ENCODE data around the gene EIF4G1.

Gene EIF4G1

GRCh38 chr3:184360929-184361531 lies 46.6 kb downstream of the EIF4G1 start:
- in situ Hi-C loops (cut with MboI; ENCODE audit: low sequenced_read_pairs): loop anchor here (25.0 kb wide), 1 partner anchor 426 kb away; no protein-coding TSS in a partner anchor

- in situ Hi-C loops (cut with MboI; ENCODE audit: low sequenced_read_pairs): loop anchor here (25.0 kb wide), 1 partner anchor 426 kb away; no protein-coding TSS in a partner anchor
Measured at GRCh38 chr3:184361532-184361931, 47.1 kb downstream of the EIF4G1 start, which contains the start of the genes CLCN2 and POLR2H. Gene CLCN2 (minus strand): TSS chr3:184361605. CDS start chr3:184361479, 126 bp downstream. Gene POLR2H (plus strand): TSS chr3:184361710. CDS start chr3:184363493, 1,783 bp downstream.

- in situ Hi-C loops (cut with MboI; ENCODE audit: low sequenced_read_pairs): loop anchor here (25.0 kb wide), 1 partner anchor 425 kb away; no protein-coding TSS in a partner anchor
Measured at GRCh38 chr3:184361932-184362667, 47.7 kb downstream of the EIF4G1 start.

GRCh38 chr3:184362668-184363546 lies 48.5 kb downstream of the EIF4G1 start:
- in situ Hi-C loops (cut with MboI; ENCODE audit: low sequenced_read_pairs): loop anchor here (25.0 kb wide), 1 partner anchor 424 kb away; no protein-coding TSS in a partner anchor

- in situ Hi-C loops (cut with MboI; ENCODE audit: low sequenced_read_pairs): loop anchor here (25.0 kb wide), 1 partner anchor 421 kb away; no protein-coding TSS in a partner anchor
Measured at GRCh38 chr3:184366619-184367289, 52.3 kb downstream of the EIF4G1 start.

GRCh38 chr3:184368116-184368515 lies 53.7 kb downstream of the EIF4G1 start:
- in situ Hi-C loops (cut with MboI; ENCODE audit: low sequenced_read_pairs): loop anchor here (25.0 kb wide), 1 partner anchor 419 kb away; no protein-coding TSS in a partner anchor

GRCh38 chr3:184368586-184369183 lies 54.3 kb downstream of the EIF4G1 start:
- in situ Hi-C loops (cut with MboI; ENCODE audit: low sequenced_read_pairs): loop anchor here (25.0 kb wide), 1 partner anchor 419 kb away; no protein-coding TSS in a partner anchor

- in situ Hi-C loops (cut with MboI; ENCODE audit: low sequenced_read_pairs): loop anchor here (10.0 to 25.0 kb wide), 2 partner anchors 153 to 416 kb away; no protein-coding TSS in a partner anchor
Measured at GRCh38 chr3:184371570-184372018, 57.2 kb downstream of the EIF4G1 start.

- in situ Hi-C loops (cut with MboI; ENCODE audit: low sequenced_read_pairs): loop anchor here (10.0 to 25.0 kb wide), 2 partner anchors 152 to 415 kb away; no protein-coding TSS in a partner anchor
Measured at GRCh38 chr3:184372296-184372821, 58.0 kb downstream of the EIF4G1 start.

GRCh38 chr3:184372911-184373310 lies 58.5 kb downstream of the EIF4G1 start:
- in situ Hi-C loops (cut with MboI; ENCODE audit: low sequenced_read_pairs): loop anchor here (10.0 to 25.0 kb wide), 2 partner anchors 152 to 414 kb away; no protein-coding TSS in a partner anchor

GRCh38 chr3:184373422-184373821 lies 59.0 kb downstream of the EIF4G1 start:
- in situ Hi-C loops (cut with MboI; ENCODE audit: low sequenced_read_pairs): loop anchor here (10.0 to 25.0 kb wide), 2 partner anchors 151 to 414 kb away; no protein-coding TSS in a partner anchor

GRCh38 chr3:184375747-184376461 lies 61.5 kb downstream of the EIF4G1 start:
- in situ Hi-C loops (cut with MboI; ENCODE audit: low sequenced_read_pairs): loop anchor here (10.0 kb wide), 1 partner anchor 149 kb away; no protein-coding TSS in a partner anchor

GRCh38 chr3:184377374-184377773 lies 63.0 kb downstream of the EIF4G1 start:
- in situ Hi-C loops (cut with MboI; ENCODE audit: low sequenced_read_pairs): loop anchor here (10.0 kb wide), 1 partner anchor 147 kb away; no protein-coding TSS in a partner anchor

GRCh38 chr3:184377882-184378445 lies 63.6 kb downstream of the EIF4G1 start, which contains the start of gene THPO:
Gene THPO (minus strand): TSS chr3:184378207. CDS start chr3:184376259, 1,948 bp downstream.
- in situ Hi-C loops (cut with MboI; ENCODE audit: low sequenced_read_pairs): loop anchor here (10.0 kb wide), 1 partner anchor 147 kb away; no protein-coding TSS in a partner anchor

GRCh38 chr3:184378651-184379357 lies 64.4 kb downstream of the EIF4G1 start:
- in situ Hi-C loops (cut with MboI; ENCODE audit: low sequenced_read_pairs): loop anchor here (10.0 kb wide), 1 partner anchor 146 kb away; no protein-coding TSS in a partner anchor

GRCh38 chr3:184379358-184380184 lies 65.2 kb downstream of the EIF4G1 start, which contains the start of gene CHRD:
Gene CHRD (plus strand): TSS chr3:184380054. CDS start chr3:184380319, 265 bp downstream.
- in situ Hi-C loops (cut with MboI; ENCODE audit: low sequenced_read_pairs): loop anchor here (10.0 kb wide), 1 partner anchor 145 kb away; no protein-coding TSS in a partner anchor

Measured in HL-60/S4 (cell line).